ENCODE data around the gene PRRX1.

GRCh38 chr1:170739803-170740202, 75.9 kb downstream of the PRRX1 start:
- TF ChIP-seq TAF1 (IDR thresholded peaks at IDR 0.05; ENCODE audit: low read depth), result no peak
- TF ChIP-seq REST (IDR thresholded peaks at IDR 0.05; ENCODE audit: low read depth), result no peak
- no peak for TF ChIP-seq MAX (IDR thresholded peaks at IDR 0.05)
- no peak for TF ChIP-seq YY1 (IDR thresholded peaks at IDR 0.05; ENCODE audit: low read depth)
- no peak for TF ChIP-seq NFIC (IDR thresholded peaks at IDR 0.05)
- no peak for TF ChIP-seq RAD21 (IDR thresholded peaks at IDR 0.05; ENCODE audit: low read depth)
- no peak for TF ChIP-seq EP300 (IDR thresholded peaks at IDR 0.05; ENCODE audit: borderline replicate concordance)
- TF ChIP-seq TEAD4 (IDR thresholded peaks at IDR 0.05), result no peak
- no peak for TF ChIP-seq CEBPB (IDR thresholded peaks at IDR 0.05)
- no peak for TF ChIP-seq USF1 (IDR thresholded peaks at IDR 0.05)
